Loucy (cell line): Measurements from ENCODE around the gene TTC39C.

Experiments
- H2AFZ ChIP-seq: fragments of 200-600 bp; sonication (generic); 2 replicates; pipeline ENCODE4 v1.6.0; 2016; ENCODE audit warnings: antibody characterized with exemption, mild to moderate bottlenecking, low read length, moderate library complexity
- H3F3A ChIP-seq: fragments of 200-600 bp; 2 replicates; pipeline ENCODE4 v1.6.0; 2016; ENCODE audit warnings: antibody characterized with exemption, low read depth, mild to moderate bottlenecking
- H3K27me3 ChIP-seq: fragments of 200-600 bp; sonication (generic); 2 replicates; pipeline ENCODE4 v1.6.1; 2014; ENCODE audit warnings: low read length, mild to moderate bottlenecking; ENCODE audit not compliant: insufficient read depth, poor library complexity, severe bottlenecking
- H3K36me3 ChIP-seq: fragments of 200-600 bp; sonication (generic); 2 replicates; pipeline ENCODE4 v1.6.1; 2016; ENCODE audit warnings: low read length; ENCODE audit not compliant: insufficient read depth
- H3K4me1 ChIP-seq: fragments of 200-600 bp; sonication (generic); 2 replicates; pipeline ENCODE4 v1.5.1; 2014; ENCODE audit warnings: low read length, mild to moderate bottlenecking; ENCODE audit not compliant: insufficient read depth, poor library complexity, severe bottlenecking
- H3K4me2 ChIP-seq: fragments of 200-600 bp; sonication (generic); 2 replicates; pipeline ENCODE4 v1.6.0; 2014; ENCODE audit warnings: antibody characterized with exemption, low read length, low read depth, mild to moderate bottlenecking; ENCODE audit not compliant: poor library complexity, severe bottlenecking
- H3K4me3 ChIP-seq: fragments of 200-600 bp; sonication (generic); 2 replicates; pipeline ENCODE4 v1.5.1; 2014; ENCODE audit warnings: low read length, mild to moderate bottlenecking, mixed read lengths; ENCODE audit not compliant: poor library complexity, severe bottlenecking
- H3K79me2 ChIP-seq: fragments of 200-600 bp; sonication (generic); 2 replicates; pipeline ENCODE4 v1.6.1; 2014; ENCODE audit warnings: low read length; ENCODE audit not compliant: insufficient read depth
- H3K9ac ChIP-seq: fragments of 200-600 bp; sonication (generic); 2 replicates; pipeline ENCODE4 v1.6.0; 2014; ENCODE audit warnings: mild to moderate bottlenecking, low read depth, low read length, moderate library complexity; ENCODE audit not compliant: poor library complexity, severe bottlenecking
- H3K9me2 ChIP-seq: fragments of 200-600 bp; sonication (generic); replicated peaks from 2 replicates; pipeline ENCODE4 v1.6.1; 2016; ENCODE audit warnings: low read depth, low read length, mixed read lengths
- H3K9me3 ChIP-seq: fragments of 200-600 bp; sonication (generic); 2 replicates; pipeline ENCODE4 v1.6.1; 2014; ENCODE audit warnings: mild to moderate bottlenecking, antibody characterized with exemption, low read length, low read depth; ENCODE audit not compliant: insufficient read depth
- H4K20me1 ChIP-seq: fragments of 200-600 bp; sonication (generic); 2 replicates; pipeline ENCODE4 v1.6.0; 2014; ENCODE audit warnings: antibody characterized with exemption, low read length, mild to moderate bottlenecking; ENCODE audit not compliant: insufficient read depth, poor library complexity, severe bottlenecking
- EZH2phosphoT487 ChIP-seq: fragments of 200-600 bp; IDR thresholded peaks from 2 replicates; pipeline ENCODE4 v1.6.1; 2018; ENCODE audit warnings: antibody characterized with exemption, mild to moderate bottlenecking, moderate library complexity, borderline replicate concordance
- TF ChIP-seq, protein P1 (sequence below): fragments of 200-600 bp; sonication (generic); conservative IDR thresholded peaks from 2 replicates; pipeline ENCODE4 v1.5.1; 2014; ENCODE audit warnings: mild to moderate bottlenecking, antibody characterized with exemption, low read length

The TTC39C gene

DNA sequence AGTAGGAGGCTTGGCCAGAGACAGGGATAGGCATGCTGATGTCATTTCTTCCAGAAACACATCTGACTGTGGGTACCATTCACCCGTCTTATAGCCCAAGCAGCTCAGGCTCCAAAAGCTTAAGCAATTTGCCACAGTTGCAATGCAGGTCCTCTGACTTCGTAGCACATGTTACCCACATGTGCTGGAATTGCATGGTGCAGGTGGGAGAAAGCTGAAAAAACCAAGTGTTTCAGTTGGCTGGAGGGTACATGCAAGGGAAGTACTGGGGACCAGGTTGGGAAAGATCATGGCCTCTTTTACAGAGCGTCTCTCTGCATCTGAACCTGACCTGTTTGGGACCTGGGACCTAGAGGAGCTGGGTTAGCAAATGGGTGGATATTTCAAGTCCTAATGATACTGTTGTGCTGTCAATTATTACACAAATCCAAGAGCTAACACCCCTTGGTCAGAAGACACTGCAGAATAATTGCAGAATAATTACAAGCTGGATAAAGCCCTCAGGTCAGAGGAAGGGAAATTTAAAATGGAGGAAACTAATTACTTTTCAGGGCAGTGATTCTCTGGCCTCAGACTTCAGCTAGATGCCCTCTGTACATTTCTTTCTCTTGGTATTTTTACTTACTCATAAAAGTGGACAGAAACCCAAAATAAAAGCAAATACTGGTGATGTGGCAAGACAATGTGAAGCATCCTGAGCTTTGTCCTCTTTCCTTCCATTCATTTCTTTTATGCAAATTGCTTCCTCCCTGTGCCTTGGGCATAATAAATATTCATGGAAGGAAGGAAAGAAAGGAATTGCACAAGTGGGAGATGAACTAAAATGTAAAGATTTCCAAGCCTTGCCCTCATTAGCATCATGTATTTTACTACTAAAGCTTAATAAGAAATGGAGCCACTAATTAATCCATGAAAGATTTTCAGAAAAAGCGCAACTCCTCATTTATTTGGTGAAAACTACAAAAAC, 45.6 kb upstream of the TTC39C start:
- Histone ChIP-seq H3F3A (no peaks in the 10 kb centered on the region), H3K4me2 (no peak overlapping the region), H3K9ac (no peak overlapping the region), H3K9me2 (no peaks in the 10 kb centered on the region), H3K9me3 (no peaks in the 10 kb centered on the region), H3K4me1 (peaks cover 26% of the 10 kb centered on the region), H2AFZ (no peak overlapping the region), H3K36me3 (no peaks in the 10 kb centered on the region), H3K79me2 (no peaks in the 10 kb centered on the region), H4K20me1 (no peaks in the 10 kb centered on the region), H3K27me3 (no peaks in the 10 kb centered on the region), H3K4me3 (no peak overlapping the region)
- TF ChIP-seq, protein P1, sequence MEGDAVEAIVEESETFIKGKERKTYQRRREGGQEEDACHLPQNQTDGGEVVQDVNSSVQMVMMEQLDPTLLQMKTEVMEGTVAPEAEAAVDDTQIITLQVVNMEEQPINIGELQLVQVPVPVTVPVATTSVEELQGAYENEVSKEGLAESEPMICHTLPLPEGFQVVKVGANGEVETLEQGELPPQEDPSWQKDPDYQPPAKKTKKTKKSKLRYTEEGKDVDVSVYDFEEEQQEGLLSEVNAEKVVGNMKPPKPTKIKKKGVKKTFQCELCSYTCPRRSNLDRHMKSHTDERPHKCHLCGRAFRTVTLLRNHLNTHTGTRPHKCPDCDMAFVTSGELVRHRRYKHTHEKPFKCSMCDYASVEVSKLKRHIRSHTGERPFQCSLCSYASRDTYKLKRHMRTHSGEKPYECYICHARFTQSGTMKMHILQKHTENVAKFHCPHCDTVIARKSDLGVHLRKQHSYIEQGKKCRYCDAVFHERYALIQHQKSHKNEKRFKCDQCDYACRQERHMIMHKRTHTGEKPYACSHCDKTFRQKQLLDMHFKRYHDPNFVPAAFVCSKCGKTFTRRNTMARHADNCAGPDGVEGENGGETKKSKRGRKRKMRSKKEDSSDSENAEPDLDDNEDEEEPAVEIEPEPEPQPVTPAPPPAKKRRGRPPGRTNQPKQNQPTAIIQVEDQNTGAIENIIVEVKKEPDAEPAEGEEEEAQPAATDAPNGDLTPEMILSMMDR, result no peak
- TF ChIP-seq EZH2phosphoT487, result no peak

DNA sequence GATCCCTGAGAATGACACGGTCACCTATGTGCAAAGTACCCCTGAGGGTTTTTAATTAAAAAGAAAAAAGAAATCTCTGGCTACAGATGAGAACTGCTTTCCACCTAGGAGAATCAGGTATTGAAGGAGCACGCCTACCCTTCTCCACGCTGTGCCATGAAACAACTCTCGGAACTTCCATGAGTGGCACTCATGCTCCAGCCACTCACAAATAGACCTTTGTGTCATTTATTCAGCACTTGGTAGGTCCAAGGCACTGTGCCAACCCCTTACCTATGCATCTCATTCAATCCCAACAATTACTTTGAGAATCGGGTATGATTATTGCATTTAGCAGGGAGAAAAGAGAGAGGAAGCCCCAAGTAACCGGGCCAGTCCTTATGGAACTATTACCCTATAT, 44.9 kb upstream of the TTC39C start:
- no peaks in the 10 kb centered on the region for H3K27me3 ChIP-seq
- H3K9me2 ChIP-seq, result no peaks in the 10 kb centered on the region
- no peaks in the 10 kb centered on the region for H4K20me1 ChIP-seq
- peaks cover 26% of the 10 kb centered on the region for H3K4me1 ChIP-seq
- no peak overlapping the region for H2AFZ ChIP-seq
- no peaks in the 10 kb centered on the region for H3K9me3 ChIP-seq
- H3K79me2 ChIP-seq, result no peaks in the 10 kb centered on the region
- H3K9ac ChIP-seq, result no peak overlapping the region
- H3K4me3 ChIP-seq, result no peak overlapping the region
- TF ChIP-seq, protein P1, result no peak
- no peak for TF ChIP-seq EZH2phosphoT487
- H3K4me2 ChIP-seq, result no peak overlapping the region
- H3F3A ChIP-seq, result no peaks in the 10 kb centered on the region
- no peaks in the 10 kb centered on the region for H3K36me3 ChIP-seq

GRCh38 chr18:23970161-23971096, 44.1 kb upstream of the TTC39C start:
- H3K4me1 ChIP-seq, result peaks cover 26% of the 10 kb centered on the region

More at GRCh38 chr18:23970161-23971096, 44.1 kb upstream of the TTC39C start:
- H3K4me2 ChIP-seq, result no peak overlapping the region
- H2AFZ ChIP-seq, result no peak overlapping the region
- no peaks in the 10 kb centered on the region for H3K79me2 ChIP-seq
- no peaks in the 10 kb centered on the region for H4K20me1 ChIP-seq
- H3K36me3 ChIP-seq, result no peaks in the 10 kb centered on the region
- H3K4me3 ChIP-seq, result no peak overlapping the region
- no peaks in the 10 kb centered on the region for H3K9me3 ChIP-seq
- no peaks in the 10 kb centered on the region for H3K9me2 ChIP-seq
- no peaks in the 10 kb centered on the region for H3K27me3 ChIP-seq
- no peaks in the 10 kb centered on the region for H3F3A ChIP-seq
- H3K9ac ChIP-seq, result no peak overlapping the region
- no peak for TF ChIP-seq EZH2phosphoT487
- TF ChIP-seq, protein P1, result no peak
